Hematopoietic multipotent progenitor cell (in vitro differentiated cells): Measurements from ENCODE around the gene ZNF616. TPM values are rescaled to one million over a fixed set of nuclear protein-coding genes. Genes with fewer than 3 reads are reported as not detected.
"Not testable (repeated sequence)": the region's sequence is repeated elsewhere in the genome, so short reads cannot be mapped to it uniquely, and the experiment has no call there.

Experiments used
- DNase-seq, 3 donors: peaks; one replicate each; pipeline ENCODE4 v3.0.0-alpha.2; 2011 to 2015; ENCODE audit warnings: low read depth in 2 of 3, low spot score in 2 of 3
- small RNA-seq: library from RNA; depleted of rRNA; stranded (forward); fragments of <200 nt; gene quantifications from one replicate; pipeline ENCODE3, GENCODE V24; 2012
- total RNA-seq: library from RNA; depleted of rRNA; stranded (reverse); fragments of >200 nt; gene quantifications from one replicate; pipeline ENCODE4 v1.2.3, GENCODE V29; 2012

ZNF616 gene
- total RNA-seq, 1 donor, result 4.0 TPM

DNA sequence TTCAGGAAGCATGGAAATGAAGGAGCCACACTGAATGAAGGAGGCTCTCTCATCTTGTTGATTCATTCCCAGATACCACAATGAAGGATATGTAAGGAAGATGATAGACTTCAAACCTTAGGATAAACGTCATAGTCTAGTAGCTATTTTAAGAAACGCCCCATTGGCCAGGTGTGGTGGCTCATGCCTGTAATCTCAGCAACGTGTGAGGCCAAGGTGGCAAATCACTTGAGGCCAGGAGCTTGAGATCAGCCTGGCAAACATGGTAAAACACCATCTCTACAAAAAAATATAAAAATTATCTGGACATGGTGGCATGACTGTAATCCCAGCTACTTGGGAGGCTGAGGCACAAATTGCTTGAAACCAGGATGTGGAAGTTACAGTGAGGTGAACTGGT, 27.1 kb downstream of the ZNF616 start:
- no peak for DNase-seq

DNA sequence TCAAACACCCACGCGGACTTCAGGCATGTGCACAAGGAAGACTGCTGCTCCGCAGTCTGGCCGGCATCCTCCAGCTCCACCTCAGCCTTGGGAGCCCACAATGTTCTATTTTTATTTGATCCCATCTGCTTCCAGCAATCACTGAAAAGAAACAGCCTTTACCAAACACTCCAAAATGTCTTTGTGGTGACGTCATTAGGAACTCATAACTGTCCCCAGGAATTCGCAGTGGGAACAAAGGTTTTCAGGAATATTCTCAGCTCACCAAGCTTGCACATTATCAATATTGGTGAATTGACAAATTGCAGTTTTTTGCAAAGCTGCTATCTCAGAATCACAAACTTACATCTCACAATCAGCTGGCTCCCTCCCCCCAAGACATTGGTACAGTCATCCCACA, 29.0 kb downstream of the ZNF616 start:
- DNase-seq, result no peak

DNA sequence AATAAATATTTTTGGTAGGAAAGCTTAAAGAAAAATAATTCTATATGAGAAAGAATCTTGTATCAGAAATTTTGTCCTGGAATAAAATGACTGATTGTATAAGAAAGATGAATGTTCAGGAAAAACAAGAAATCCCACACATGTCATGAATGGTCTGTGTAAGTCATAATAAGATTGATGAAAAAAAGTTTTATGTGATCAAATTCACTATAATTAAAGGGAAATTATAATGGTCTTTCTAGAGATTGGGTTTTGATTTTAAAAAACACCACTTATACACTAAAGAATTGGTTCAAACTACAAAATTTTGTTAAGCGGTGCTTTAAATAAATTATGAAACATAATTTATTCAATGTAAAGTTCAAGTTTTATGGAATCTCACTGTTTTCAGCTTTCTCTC, 37.0 kb downstream of the ZNF616 start:
- no peak for DNase-seq

DNA sequence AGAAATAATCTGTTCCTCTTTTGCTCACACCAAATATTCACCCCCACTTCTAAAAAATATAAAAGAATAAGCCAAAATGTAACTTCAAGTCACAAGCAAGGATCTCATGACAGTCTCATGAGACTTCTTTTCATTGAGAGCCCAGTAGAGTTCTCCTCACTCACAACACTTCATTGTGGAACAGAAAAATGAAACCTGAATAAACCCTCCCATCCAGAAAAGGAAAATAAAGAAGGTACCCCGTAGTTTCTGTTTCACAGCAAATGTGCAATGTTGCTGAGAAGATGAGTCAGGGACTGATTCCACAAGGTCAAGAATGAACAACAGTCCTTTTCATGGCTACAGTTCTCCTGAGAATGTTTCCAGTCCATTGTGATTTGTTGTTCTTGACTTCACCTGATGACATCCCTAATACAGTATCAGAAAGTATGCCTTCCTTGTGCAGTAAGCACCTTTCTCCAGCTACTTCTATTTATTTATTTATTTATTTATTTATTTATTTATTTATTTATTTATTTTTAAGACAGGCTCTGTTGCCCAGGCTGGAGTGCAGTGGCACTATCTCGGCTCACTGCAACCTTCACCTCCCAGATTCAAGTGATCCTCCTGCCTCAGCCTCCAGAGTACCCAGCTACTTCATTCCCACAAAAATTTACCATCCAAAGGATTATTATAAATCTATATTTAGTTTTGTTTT, 37.7 kb downstream of the ZNF616 start:
- no peak for DNase-seq

DNA sequence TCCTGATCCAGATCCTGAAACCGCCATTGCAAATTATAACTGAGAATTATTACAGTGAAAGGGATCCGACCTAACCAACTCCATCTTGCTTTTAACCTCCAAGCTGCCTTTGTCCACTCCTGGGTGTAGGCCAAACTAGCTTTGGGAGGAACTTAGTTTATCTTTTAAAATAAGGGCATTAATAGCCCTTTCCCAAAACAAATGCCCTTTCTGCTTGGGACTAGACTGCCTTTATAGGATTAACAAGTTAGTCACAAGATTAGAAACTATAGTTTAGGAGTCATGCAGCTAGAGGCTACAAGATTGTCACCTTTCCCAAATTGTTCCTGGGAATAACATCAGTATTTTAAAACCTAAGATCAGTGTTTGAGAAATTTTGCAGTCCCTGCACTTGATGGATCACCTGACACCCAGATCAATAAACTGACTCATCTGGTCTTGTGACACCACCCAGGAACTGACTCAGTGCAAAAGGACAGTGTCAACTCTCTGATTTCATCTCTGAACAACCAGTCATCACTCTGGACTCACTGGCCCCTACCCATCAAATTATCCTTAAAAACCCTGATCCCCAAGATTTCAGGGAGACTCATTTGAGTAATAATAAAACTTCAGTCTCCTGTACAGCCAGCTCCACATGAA, 40.1 kb downstream of the ZNF616 start:
- no peak for DNase-seq

DNA sequence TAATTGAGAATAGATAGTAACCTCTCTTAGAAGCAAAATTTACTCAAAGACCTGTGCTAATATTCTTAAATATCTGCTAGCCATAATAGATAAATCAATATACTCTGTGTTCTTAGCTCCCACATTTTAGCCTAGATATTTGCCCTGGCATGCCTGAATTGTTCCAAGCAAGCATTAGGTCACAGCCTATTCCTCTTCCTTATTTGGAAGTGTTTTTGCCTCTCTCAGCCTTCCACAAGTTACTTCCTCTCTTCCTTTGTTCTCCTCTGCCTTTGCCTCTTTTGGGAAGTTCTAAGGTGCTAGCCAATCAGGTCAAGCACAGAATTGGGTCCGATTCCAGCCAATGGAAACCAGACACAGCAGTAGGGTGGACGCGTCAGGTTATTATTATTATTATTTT, 43.3 kb downstream of the ZNF616 start:
- not testable (repeated sequence) for DNase-seq

DNA sequence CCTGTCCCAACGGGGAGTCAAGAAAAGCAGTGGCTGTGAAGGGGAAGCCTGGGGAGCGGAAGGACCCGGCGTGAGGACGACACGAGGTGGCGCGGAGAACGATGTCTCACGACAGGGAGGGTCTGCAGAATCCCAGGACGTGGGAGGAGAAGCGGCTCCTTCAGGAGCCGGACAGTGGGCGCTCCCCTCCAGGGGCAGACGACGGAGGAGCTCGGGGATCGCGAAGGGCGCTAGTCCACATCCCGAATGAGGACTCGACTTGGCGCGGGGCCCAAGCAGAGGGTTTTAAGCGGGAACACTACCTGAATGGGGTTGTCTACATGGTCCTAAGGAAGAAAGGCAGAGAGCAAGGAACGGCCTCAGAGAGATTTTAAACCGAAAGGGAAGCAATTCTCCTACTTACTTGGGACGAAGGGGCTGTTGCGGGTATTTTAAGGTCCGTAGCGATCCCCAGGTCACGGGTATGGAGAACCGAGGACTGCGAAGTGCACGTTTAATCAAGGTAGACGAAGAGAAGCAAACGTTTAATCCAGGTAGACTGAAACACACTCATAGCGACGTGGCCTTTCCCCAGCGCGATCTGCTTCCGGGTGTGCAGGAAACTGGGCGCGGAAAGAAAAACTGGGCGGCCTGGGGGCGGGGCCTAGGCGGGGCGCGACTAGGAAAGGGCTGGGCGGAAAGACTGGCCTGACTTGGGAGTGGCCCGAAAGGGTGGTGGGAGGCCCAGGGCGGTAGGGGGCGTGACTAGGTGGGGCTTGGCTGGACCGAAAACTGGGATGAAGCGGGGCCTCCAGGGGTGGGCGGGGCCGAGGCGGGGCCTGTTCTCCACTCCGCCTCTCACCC, 44.3 kb downstream of the ZNF616 start, which contains the start of gene ZNF841:
Gene ZNF841 (minus strand): TSS at position 594 of the 843 bp plus-strand sequence. CDS start 10,964 bp downstream, outside the sequence.
- DNase-seq, result peak; percentile 44 to 94 (median 89)

DNA sequence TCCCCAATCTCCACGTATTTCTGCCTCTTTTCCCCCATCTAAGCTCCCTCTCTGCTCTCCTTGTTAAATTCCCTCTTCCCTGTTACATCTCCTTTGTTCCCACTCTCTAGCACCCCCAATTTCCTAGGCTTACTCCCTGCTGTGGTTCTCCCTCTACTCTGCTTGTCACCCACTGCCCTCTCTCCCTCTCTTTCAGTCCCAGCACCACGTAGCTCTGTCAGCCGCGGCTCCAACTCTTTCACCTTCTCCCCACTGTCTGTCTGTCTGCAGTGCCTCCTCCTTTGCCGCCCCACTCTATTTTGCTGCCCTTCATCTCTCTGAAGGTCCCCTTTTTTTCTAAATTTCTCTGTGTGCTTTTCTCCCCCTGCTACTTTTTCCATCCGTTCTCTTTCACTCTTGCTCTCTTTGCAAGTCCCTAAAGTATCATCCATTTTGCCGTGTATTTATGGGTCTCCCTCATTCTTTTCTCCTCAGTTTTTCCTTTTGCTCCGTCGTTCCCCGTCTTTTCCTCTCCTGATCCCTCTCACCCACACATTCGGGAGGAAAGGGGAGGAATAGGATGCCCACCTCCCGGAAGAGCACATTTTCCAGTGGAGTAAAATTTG, 45.1 kb downstream of the ZNF616 start:
- no peak for DNase-seq

DNA sequence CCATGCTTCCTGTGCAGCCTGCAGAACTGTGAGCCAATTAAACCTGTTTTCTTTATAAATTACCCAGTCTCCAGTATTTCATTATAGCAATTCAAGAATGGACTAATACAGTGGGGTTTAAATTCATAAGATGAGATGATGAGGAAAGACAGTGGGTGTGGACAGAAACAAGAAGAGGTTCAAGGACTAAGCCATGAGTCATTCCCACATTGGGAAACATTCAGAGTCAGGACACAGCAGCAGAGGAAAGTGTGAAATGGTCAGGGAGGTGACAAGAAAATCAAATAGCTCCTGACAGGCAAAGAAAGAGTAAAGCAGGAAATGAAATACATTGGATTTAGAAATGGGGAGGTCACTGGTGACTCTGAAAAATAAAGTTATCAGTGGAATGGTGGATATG, 53.3 kb downstream of the ZNF616 start:
- DNase-seq, result no peak

DNA sequence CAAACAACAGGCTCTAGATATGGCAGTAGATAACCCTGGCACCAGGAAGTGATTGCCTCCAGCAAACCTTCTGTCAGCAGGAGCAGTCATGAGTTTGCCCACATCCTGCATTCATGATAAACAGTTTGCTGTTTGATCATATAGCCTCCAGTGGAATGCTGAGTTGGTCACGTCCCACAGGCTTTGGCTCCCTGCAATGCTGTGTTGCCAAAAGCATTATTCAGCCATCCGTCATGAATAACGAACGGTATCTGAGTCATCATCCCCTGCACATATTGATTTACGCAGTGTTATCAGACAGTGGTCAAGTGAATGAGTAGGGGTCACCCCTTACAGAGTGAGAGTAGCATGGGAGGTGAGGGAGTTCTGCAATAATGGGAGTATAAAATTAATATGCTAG, 69.2 kb downstream of the ZNF616 start:
- no peak for DNase-seq

DNA sequence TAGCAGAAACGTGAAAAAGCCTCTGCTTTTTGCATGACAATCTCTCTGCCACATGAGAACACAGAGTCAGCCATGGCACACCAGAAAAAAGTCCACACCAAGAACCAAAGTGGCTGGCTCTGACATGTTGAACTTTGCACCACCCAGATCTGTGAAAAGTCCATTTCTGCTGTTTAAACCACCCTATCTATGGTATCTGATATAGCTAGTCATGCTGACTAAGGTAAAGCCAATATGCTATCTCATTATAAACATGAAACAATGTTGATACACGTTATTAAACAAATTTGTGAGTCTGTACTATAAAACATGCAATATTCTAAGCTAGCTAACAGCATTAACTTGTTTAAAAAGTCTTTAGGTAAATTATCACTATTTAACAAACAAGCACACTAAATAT, 70.1 kb downstream of the ZNF616 start:
- no peak for DNase-seq

DNA sequence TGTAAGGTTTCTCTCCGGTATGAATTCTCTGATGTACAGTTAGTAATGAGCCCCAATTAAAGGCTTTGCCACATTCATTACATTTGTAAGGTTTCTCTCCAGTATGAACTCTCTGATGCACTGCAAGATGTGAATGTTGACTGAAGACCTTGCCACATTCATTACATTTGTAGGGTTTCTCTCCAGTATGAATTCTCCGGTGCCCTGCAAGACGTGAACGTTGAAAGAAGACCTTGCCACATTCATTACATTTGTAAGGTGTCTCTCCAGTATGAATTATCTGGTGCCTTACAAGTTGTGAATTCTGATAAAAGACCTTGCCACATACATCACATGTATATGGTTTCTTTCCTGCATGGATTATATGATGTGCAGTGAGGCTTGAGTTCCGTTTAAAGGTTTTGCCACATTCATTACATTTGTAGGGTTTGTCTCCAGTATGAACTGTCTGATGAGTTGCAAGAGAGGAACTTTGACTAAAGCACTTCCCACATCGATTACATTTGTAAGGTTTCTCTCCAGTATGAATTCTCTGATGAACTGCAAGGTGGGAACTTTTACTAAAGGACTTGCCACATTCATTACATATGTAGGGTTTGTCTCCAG, 73.4 kb downstream of the ZNF616 start:
- no peak for DNase-seq

DNA sequence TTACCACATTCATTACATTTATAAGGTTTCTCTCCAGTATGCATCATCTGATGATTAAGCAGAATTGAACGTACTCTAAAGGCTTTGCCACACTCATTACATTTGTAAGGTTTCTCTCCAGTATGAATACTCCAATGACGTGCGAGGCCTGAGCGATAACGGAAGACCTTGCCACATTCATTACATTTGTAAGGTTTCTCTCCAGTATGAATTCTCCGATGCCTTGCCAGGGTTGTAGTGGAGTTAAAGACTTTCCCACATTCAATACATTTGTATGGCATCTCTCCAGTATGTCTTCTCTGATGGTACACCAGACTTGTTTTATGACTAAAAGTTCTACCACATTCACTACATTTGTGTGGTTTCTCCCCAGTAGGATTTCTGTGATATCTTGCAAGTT, 74.3 kb downstream of the ZNF616 start:
- DNase-seq, result no peak

Small RNA genes within 50 kb of the gene (small RNA-seq; reads per million reads assigned to genes)
- gene RPL37P23, result 1.5 reads per million, percentile 54 among the genes with 10 or more reads in this experiment

Other genes starting within 250 kb of the ZNF616 start
- 7.5 TPM for gene ZNF649, start 234.9 kb downstream of the ZNF616 start, total RNA-seq
- 3.5 TPM for gene ZNF613, start 212.5 kb downstream of the ZNF616 start, total RNA-seq
- gene ZNF350, start 153.1 kb downstream of the ZNF616 start, total RNA-seq, result 8.1 TPM
- 7.8 TPM for gene ZNF615, start 131.7 kb downstream of the ZNF616 start, total RNA-seq
- gene ZNF614, start 111.6 kb downstream of the ZNF616 start, total RNA-seq, result 6.5 TPM
- 6.5 TPM for gene ZNF432, start 91.1 kb downstream of the ZNF616 start, total RNA-seq
- 4.6 TPM for gene ZNF841, start 44.2 kb downstream of the ZNF616 start, total RNA-seq
- gene ZNF836, start 31.7 kb upstream of the ZNF616 start, total RNA-seq, result 5.4 TPM
- gene PPP2R1A, start 50.1 kb upstream of the ZNF616 start, total RNA-seq, result 195 TPM
- 7.5 TPM for gene ZNF766, start 129.6 kb upstream of the ZNF616 start, total RNA-seq
- 3.2 TPM for gene ZNF480, start 157.2 kb upstream of the ZNF616 start, total RNA-seq
- 2.2 TPM for gene ZNF610, start 196.3 kb upstream of the ZNF616 start, total RNA-seq
- gene ZNF880, start 230.0 kb upstream of the ZNF616 start, total RNA-seq, result 14.0 TPM